HEK293 (cell line): ENCODE results near the gene UBE2D2.

Experiments
- AEBP2 ChIP-seq: fragments of 450-650 bp; formaldehyde crosslinking; IDR thresholded peaks from 2 replicates; pipeline ENCODE4 v1.5.1; 2016; ENCODE audit warnings: missing biosample characterization, missing genetic modification characterization, borderline replicate concordance
- GFI1B ChIP-seq: fragments of 450-650 bp; formaldehyde crosslinking; IDR thresholded peaks from 2 replicates; pipeline ENCODE4 v1.5.1; 2016; ENCODE audit warnings: missing biosample characterization, missing genetic modification characterization
- KLF1 ChIP-seq: fragments of 450-650 bp; formaldehyde crosslinking; IDR thresholded peaks from 2 replicates; pipeline ENCODE4 v1.5.1; 2016; ENCODE audit warnings: missing biosample characterization, missing genetic modification characterization
- MYNN ChIP-seq: fragments of 450-650 bp; formaldehyde crosslinking; IDR thresholded peaks from 2 replicates; pipeline ENCODE4 v1.5.1; 2016; ENCODE audit warnings: missing biosample characterization, missing genetic modification characterization, borderline replicate concordance
- ZFP3 ChIP-seq: fragments of 450-650 bp; formaldehyde crosslinking; IDR thresholded peaks from 2 replicates; pipeline ENCODE4 v1.5.1; 2016; ENCODE audit warnings: low read depth, missing biosample characterization, missing genetic modification characterization
- ZNF600 ChIP-seq: fragments of 450-650 bp; formaldehyde crosslinking; IDR thresholded peaks from 2 replicates; pipeline ENCODE4 v1.5.1; 2016; ENCODE audit warnings: missing biosample characterization, missing genetic modification characterization
- ZNF830 ChIP-seq: fragments of 450-650 bp; IDR thresholded peaks from 2 replicates; pipeline ENCODE4 v1.5.0; 2018; ENCODE audit warnings: missing biosample characterization, missing genetic modification characterization, low read depth, mild to moderate bottlenecking, moderate library complexity
- TF ChIP-seq, protein P1 (sequence below): fragments of 450-650 bp; formaldehyde crosslinking; IDR thresholded peaks from 2 replicates; pipeline ENCODE4 v1.5.1; 2016; ENCODE audit warnings: missing biosample characterization, missing genetic modification characterization

DNA sequence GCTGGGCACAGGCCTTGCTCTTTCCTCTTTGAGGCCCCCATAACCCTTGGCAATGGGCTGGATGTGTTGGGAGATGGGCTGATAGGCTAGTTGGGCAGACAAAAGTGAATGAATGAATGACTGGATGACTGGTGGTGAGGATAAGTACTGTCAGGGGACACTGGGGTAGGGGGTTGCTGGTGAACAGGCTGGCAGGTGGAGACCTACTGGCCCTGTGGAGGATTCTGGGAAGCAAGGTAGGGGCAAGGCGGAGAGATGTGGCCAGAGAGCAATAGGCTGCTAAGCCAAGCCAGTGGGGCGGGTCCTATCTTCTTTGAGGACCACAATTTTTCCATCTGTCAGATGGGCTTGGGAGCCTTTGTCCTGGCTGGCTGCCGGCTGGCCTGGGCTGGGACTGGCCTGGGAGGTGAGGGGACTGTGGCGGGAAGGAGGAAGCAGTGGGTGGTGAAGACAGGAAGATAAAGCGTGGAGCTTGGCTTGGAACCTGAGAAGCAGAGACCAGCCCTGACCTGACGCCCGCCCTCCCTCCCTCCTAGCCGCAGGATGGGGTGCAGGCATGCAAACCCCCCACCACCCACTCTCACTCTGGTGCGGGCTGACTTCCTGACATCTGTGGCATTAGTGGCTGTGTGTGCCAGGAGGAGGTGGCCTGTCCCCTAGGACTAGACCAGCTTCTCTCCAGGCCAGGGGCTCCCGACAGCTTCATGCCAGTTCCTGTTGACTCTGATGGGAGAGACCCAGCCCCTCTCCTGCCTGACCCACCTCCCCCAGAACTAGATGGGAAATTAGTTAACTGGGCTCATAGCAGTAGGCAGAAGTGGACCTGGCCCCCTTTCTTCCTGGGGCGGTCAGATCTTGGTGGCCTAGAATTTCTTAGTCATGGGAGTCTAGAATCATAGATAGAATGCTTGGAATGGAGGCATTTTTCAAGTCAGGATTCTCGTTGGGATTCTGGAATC lies 96.5 kb downstream of the UBE2D2 start:
- TF ChIP-seq, protein P1, sequence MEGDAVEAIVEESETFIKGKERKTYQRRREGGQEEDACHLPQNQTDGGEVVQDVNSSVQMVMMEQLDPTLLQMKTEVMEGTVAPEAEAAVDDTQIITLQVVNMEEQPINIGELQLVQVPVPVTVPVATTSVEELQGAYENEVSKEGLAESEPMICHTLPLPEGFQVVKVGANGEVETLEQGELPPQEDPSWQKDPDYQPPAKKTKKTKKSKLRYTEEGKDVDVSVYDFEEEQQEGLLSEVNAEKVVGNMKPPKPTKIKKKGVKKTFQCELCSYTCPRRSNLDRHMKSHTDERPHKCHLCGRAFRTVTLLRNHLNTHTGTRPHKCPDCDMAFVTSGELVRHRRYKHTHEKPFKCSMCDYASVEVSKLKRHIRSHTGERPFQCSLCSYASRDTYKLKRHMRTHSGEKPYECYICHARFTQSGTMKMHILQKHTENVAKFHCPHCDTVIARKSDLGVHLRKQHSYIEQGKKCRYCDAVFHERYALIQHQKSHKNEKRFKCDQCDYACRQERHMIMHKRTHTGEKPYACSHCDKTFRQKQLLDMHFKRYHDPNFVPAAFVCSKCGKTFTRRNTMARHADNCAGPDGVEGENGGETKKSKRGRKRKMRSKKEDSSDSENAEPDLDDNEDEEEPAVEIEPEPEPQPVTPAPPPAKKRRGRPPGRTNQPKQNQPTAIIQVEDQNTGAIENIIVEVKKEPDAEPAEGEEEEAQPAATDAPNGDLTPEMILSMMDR (tag by site-specific recombination), result no peak
- no peak for TF ChIP-seq ZNF830 (tag by site-specific recombination)
- TF ChIP-seq AEBP2 (tag by site-specific recombination), result no peak
- TF ChIP-seq ZNF600 (tag by site-specific recombination), result no peak
- TF ChIP-seq MYNN, result no peak
- TF ChIP-seq ZFP3 (tag by site-specific recombination), result no peak
- no peak for TF ChIP-seq KLF1 (tag by site-specific recombination)
- TF ChIP-seq GFI1B (tag by site-specific recombination), result no peak
